ENCODE data around the gene KLF7.

KLF7 gene

DNA sequence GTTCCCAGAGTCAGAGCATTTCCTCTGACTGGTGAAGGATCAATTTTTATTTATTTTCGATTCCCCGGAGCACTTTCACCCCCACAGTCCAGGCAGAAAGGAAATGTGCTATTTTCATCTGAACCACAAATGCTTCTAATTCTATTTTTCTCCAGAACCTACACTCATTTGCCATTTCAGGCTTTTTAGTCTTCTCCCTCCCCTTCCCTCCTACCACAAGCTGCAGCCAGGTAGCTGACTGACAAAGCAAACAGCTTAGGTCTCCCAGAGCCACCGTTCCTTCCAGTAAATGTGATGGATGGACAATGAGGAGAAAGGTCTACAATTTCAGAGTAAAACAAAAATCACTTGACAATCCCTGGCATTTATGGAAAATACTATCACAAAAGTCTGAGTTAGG, 76.9 kb downstream of the KLF7 start:
- DNase-seq: no peak

DNA sequence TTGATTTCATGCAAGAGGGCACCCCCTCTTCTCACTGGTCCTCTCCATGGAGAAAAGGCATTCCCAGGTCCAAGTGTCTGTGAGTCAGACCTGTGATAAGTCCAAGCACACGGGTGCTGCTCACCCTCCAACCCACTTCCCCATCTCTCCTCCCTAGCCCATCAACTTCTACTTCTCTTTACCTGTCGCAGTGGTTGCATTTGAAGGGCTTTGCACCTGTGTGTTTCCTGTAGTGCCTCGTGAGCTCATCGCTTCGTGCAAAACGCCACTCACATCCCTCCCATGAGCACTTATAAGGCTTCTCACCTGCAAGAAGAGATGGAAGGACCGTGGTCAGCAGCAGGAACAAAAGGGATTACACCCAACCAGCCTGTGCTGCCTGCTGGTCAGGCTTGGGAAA, 77.5 kb downstream of the KLF7 start:
- DNase-seq: no peak

DNA sequence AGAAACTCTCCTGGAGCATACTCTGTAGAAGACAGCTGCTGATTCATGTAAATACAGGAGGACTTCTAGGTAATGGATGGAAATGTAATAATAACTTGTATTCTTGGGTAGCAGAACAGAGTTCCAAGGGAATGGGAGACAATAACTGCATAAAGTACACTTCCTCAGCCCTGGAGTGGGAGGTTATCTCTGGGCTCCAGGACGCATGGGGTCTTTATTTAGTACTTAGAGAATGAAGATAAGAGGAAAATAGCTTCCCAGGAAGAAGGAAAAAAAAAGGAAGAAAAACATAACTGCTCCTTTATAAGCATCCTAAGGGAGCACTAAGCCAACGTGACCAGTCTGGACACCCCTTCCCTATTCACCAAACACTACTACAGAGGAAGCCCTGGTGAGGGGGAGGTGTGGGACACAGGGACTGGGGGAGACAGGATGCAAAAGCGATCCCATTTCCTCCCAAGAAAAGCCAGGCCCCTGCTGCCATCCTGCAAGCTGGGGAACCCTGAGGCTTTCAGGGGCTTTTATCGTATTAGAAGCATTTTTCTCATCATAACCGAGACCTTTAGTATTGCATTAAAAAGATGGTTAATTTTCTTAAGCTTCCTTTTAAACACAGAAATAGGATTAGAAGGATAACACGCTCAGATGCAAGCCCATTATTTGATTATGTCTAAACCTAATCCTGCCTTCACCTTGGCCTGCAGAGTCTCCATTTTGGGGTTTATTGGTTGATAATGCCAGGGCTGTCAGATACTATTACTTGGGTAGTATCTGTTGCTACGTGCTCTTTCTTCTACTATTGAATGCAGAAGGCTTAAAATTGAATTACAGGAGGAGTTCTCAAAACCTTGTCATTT, 78.5 kb downstream of the KLF7 start:
- DNase-seq: no peak

DNA sequence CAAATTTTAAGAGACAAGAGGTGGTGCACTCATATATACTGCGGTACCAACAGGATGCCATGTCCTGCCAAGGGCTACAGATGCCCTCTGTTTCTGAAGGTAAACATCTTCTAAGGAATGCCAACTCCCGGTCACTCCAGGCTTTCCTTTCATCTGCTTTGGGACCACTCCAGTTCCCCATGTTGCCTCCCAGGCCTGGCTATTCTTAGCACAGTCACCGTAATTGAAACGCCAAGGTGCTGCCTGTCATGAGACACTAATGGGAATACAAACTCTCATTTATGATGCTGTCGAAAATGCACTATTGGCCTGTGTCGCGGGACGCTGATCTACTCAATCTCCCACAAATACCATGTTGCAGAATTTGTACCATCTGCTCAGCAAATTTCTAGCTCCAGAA, 79.6 kb downstream of the KLF7 start:
- DNase-seq: no peak

DNA sequence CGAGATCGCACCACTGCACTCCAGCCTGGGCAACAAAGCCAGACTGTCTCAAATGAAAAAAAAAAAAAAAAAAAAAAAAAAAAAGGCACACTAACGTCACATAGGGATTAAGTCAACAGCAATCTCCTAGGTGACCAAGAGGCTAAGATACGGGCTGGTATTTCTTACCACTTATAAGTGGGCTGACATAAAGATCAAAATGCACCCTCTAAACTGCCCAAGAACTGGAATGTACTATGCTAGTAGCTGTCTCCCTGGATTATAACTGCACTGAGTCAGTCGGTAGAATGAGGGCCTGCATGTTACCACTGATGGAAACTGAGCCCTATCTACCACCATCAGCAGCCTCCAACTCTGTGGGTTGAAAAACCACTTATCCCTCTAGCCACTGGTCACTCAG, 80.6 kb downstream of the KLF7 start:
- DNase-seq: no peak

DNA sequence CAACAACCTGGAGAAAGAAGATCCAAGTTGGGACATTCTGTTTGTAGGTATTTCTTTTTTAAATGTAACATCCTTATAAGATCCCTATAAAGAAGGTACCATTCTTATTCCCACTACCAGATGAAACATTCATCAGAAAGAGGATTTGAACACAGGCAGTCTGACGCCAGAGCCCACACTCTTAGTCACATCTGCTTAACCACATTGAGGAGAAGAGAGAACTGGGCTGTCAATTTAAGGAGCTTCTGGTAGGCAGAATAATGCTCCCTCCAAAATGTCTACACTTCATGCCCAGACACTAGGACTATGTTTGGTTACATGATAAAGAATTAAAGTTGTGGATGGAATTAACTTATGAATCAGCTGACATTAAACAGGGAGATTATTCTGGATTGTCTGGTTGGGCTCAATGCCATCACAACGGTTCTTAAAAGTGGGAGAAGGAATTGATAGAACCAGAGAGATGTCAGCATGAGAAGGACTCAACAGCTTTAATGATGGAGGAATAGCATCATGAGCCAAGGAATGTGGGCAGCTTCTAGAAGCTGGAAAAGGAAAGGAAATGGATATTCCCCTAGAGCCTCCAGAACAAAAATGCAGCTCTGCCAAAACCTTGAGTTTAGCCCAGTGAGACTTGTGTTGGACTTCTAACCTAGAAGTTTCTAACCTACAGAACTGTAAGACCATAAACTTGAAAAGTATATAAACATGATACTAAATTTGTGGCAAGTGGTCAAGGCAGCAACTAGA, 82.2 kb downstream of the KLF7 start:
- no peak for DNase-seq

DNA sequence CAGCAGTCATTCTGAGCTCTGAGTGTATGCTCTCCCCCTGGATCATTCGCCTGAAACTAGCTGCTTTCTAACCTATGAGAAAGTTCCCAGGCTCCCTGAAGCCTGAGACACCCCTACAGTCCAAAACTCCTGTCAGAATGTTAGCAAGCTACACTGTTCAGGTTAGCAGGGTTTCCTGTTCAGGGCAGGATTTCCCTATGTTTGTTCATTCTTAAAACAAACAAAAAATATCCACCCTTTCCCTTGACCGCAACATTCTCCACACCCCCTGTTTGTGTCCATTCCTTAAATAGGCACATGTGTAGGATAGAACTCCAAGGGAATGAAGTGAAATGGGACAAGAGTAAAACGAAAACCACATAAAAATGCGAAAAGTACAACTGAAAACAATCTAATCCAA, 83.1 kb downstream of the KLF7 start:
- DNase-seq: no peak

DNA sequence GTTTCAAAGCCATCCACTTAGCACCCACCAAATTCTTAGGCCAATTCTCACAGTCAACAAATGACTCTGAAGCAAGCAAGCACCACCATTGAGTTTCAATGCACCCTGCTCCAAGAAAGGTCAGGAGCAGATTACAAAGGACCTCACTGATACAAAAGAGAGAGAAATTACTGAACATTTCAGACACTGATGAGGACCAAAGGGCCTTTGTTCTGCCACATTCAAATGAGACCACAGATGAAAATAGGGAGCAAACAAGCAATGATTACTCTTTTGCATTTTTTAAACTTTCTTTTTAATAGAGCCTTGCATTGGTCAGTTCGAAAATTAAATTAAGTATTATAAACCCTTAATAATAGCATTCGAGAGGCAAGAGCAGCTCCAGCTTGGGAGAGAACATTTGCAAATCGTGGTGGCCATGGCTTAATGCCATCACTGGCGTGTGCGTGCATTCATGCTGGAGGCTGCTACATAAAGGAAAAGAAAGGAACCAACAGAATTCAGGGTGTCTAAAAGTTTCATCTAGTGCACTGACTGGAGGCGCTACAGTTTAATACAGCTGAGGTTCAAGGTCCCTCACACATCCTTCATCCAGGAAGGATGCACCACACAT, 87.5 kb downstream of the KLF7 start:
- no peak for DNase-seq

DNA sequence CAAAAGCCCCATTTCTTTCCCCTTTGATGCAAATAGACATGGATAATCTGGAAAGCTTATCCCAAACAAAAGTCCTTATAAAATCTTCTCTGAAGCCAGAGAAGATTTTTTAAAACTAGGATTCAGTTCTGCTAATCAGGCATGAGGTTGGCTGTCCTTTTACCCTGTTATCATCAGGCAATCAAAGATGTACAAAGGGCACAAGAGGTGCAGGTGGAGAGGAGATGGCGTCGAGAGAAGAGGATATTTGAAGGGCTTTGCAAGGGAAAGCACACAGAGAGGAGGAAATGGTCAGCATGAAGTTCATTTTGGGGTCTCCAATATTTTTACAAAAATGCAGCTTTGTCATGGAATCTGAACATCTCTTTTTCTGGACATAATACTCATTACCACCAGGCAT, 88.5 kb downstream of the KLF7 start:
- no peak for DNase-seq

DNA sequence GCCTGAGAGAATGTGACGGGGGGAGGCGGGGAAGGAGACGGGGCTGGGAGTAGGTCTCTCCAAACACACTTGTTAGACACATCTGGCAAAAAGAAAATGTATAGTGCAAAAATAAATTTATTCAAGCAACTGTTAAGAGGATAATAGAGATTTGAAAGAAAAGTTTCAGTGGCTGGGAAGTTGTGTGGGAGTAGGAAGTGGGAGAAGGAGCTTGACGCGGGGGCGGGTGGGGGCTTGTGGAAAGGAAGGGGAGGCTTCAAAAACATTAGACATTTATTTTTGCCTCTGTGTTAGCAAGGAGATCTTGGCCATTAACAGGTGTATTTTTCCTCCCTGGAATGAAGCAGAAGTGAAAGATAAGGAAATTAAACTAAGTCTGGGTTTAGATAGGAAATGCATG, 90.3 kb downstream of the KLF7 start:
- no peak for DNase-seq

DNA sequence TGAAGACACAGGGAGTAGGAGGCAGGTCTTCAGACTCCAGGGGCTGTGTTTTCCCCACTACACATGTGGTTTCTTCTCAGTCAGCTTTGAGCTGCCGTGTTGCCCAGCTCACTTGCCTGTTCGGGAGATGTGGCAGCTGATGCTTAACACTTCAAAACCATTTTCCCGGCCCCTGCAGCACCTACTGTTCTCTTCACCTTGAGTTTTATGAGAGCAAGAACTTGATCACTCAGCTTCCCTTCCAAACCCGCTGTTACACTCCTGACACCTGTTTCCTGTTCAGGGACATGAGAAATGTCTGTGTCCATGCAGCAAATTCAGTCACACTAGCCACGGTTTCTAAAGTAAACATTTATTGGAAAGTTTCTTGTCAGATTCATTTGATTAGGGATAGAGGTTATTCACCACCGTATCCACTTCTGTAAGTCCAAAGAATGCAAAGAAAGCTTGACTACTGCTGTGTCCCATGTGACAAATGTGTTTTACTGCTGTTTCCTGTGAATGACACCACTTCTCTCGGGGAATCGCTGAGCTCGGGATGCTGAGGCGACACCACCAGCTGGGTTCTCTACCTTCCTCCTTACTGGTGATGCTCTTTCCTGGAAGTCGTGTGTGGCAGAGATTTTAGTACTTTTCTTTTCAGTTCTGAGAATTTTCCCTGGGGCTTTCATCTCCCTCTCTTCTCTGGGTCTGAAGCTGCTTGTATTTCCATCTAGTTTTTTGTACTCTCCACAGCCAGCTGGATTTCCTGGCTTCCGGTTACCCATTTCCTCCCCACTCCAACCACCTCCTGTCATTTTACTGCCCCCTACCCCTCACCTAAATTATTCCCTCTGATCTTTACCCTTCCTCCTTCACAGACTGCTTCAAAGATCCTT, 91.7 kb downstream of the KLF7 start:
- DNase-seq: peak; percentile 3

DNA sequence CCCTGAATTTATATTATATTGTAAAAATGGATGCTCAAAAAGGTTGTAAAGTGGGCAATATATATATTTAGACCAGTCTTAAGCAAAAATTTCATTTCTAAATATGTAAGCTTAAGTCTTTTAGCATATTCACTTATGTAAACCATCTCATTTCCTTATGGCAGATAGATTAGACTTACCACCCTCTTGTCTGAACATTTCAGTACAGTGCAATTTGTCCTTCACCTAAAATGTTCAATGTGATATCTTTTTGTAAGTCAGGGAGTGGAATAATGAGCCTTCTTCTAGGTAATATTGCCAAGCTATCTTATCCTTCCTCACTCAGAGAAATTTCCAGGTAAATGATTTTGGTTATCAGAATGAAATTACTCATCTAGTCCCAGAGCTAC, 92.3 kb downstream of the KLF7 start:
- no peak for DNase-seq

DNA sequence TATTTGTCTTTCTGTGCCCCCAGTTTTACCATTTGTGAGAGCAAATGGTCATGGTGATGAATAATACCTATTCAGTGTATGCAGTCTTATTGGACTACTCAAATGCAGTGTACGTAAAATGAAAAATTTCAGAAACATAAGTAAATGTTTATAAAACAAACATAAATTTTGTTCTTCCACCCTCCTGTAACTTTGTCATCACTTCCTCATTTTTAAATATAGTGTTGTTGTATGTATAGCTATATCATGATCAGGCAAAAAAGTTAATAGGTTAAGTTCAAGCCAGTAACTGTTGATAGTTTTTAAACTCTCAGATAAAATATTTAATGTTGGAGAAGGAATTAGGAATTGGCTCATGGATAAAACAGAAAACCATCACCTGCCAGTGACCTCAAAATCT, 93.2 kb downstream of the KLF7 start:
- DNase-seq: no peak

DNA sequence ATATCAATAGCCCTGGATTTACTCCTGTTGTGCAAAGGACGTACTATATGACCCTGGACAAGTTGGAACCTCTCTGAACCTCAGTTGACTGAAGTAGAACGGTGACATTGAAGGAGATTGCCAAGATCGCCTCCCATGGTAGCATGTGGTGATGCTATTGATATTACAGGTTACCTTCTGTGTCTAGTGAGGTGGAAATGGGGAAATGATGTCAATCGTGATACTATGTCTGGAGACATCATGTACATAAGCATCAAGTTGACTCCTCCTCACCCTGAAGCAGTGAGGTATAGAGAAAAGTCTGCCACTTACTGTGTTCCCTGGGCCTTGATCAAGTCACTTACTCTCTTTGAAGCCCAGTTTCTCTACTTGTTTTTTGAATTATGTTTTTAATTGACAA, 93.9 kb downstream of the KLF7 start:
- DNase-seq: no peak

DNA sequence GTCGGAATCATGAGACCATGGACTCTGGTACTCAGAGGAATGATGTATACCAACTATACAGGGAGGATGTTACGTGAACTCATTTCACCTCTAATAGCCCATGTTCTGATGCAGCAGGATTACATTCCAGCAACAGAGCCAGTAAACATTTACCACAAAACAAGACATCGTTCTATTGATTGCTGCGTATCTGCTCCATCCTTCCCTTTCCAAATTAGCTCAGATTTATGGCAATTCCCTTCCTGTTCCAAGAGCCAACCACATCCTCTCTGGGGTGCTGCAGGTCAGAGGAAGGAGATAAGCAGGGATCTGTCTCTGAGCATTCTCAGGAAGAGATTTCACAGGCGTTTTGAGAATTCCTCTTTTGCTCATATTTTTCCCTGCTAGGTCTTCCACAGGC, 98.3 kb downstream of the KLF7 start:
- DNase-seq: no peak

DNA sequence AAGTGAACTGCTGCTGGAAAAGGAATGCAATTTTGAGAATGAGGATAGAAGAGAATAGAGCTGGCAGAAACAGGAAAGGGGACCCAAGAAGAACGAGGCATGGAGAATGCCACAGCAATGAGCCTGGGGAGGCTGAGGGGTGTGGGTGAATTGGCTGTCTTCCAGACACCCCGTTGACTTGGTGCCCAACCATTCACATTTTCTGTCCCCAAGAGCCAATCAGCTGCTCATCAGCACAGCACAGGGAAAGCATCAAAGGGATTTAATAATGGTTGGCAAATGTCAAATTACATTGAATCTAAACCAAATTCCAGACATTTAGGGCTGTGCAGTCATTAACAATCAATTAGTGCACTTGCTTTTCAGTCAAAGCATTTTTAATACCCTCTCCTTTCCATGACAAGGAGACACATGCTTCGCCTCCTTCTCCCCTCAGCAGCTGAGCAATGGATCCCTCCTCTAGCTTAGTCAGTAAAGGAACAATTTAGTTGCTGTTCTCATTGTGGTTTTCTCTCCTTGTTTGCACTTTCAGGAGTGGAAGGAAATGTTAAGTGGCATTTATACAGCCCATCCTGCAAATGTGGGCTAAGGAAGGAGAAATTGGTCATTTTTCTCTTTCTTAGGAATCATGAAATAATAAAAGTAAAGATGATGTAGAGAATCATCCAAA, 98.8 kb downstream of the KLF7 start:
- no peak for DNase-seq

DNA sequence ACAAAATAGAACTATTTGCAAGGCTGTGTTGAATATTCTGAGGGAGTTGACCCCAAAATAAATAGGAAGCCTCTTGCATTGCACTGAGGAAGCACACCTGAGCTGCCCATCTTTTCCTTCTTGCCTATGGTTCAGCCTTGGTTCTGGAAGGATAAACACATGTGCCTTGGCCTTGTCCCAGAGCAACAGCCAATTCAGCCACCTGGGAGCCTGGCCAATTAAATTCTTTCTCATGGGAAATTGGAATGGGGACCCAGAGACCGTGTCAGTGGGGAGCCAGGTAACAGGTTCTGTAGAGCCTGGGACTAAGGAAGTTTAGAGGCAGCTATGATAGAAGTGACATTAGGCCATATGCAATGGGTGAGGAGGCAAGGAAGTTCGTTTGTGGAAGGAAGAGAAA, 99.6 kb downstream of the KLF7 start:
- no peak for DNase-seq

DNA sequence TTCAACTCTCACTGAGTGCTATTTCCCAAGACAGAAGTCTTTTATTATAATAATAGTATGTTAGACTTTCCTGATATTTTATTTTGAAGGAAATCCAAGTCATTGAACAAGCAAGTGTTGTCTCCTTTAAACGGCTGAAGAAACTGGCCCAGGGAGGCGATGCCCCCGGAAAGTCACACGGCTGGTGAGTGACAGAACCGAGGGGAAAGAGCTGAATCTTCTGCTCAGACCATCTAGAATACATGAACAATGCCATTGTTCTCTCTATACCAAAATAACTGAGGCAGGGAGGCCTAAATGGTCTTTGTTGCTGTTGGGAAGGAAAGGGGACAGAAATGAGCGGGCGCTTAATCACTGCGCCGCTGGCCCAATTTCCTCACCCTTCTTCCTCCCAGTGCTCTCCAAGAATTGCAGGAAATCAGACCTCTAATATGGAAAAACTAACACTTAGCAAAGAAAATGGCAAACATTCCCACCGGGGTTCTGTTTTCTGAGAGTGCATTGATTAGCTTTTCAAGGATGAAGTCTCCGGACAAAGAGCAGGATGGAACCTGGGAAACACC, 101.5 kb downstream of the KLF7 start:
- DNase-seq: no peak

DNA sequence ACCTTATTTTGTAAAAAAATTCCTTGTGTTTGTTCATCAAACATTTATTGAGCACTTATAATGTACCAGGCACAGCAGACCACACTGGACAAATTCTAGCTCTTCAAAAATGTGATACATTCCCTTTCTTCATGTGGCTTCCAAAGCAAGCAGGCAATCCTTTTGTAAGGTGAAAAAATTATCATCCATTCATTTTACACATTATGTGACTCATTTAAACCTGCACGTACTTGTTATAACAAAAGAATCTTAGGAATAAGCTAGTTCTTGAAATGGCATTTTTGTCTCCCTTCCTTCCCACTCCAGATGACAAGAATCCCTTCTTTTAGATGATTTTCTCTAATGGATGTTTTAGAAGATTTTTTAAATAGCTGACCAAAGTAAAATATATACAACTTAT, 104.6 kb downstream of the KLF7 start:
- DNase-seq: no peak

DNA sequence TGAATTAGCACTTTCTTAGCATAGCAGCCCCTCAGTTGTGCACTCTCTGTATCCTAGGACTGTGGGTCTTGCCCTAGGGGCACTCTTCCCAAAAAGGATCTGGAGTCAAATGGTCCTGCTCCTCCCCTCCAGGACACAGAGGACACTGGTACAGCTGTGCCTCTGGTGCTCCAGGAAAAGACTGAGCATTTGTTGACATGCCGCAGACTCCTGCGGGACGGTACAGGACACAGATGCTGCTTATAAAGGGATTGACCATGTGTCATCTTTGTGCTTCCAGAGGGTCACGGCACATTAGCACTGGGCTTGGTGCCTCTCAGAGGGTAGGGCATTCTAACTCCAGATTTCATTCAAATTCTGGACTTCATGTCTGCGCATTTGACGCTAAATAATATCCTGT, 110.5 kb downstream of the KLF7 start:
- DNase-seq: no peak

DNA sequence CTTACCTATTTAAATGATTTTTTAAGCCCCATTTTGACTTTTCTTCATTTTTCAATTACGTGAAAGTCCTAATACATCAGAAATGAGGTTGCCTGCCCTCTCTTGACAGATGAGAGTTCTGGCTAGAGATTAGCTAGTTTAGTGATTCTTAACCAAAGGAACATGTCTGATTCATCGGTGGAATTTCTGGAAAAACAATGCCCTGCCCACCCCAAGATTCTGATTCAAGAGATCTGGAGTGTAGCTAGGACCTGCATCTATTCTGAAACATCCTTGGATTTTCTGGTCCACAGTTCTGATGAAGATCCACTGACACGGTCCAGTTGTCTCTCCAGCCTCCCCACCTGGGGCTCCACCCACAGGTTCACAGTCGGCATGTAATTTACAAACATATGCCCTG, 111.2 kb downstream of the KLF7 start:
- no peak for DNase-seq

DNA sequence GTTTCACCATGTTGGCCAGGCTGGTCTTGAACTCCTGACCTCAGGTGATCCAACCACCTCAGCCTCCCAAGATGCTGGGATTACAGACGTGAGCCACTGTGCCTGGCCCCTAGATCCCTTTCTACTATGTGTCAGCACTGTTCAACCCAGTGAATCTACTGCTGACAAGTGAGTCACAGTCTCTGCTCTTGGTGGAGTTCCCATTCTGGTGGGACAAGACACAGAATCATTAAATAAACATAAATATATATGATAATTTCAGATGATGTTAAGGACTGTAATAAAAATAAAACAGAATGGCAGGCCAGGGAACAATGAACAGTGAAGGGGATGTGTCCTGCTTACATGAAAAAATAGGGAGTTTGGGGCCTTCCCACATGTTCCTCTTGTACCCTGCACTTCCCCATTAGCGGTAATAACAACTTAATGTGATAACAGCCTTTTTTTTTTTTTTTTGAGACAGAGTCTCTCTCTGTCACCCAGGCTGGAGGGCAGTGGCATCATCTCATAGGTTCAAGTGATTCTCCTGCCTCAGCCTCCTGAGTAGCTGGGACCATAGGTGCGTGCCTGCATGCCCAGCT, 114.3 kb downstream of the KLF7 start:
- DNase-seq: no peak
